Measurements from ENCODE around the gene ACTR5. TPM values are rescaled to one million over a fixed set of nuclear protein-coding genes. Genes with fewer than 3 reads are reported as not detected.
"Not testable (repeated sequence)": the region's sequence is repeated elsewhere in the genome, so short reads cannot be mapped to it uniquely, and the experiment has no call there.

The ACTR5 gene
- total RNA-seq, 1 experiment from 2014 or later: 4.5 TPM

DNA sequence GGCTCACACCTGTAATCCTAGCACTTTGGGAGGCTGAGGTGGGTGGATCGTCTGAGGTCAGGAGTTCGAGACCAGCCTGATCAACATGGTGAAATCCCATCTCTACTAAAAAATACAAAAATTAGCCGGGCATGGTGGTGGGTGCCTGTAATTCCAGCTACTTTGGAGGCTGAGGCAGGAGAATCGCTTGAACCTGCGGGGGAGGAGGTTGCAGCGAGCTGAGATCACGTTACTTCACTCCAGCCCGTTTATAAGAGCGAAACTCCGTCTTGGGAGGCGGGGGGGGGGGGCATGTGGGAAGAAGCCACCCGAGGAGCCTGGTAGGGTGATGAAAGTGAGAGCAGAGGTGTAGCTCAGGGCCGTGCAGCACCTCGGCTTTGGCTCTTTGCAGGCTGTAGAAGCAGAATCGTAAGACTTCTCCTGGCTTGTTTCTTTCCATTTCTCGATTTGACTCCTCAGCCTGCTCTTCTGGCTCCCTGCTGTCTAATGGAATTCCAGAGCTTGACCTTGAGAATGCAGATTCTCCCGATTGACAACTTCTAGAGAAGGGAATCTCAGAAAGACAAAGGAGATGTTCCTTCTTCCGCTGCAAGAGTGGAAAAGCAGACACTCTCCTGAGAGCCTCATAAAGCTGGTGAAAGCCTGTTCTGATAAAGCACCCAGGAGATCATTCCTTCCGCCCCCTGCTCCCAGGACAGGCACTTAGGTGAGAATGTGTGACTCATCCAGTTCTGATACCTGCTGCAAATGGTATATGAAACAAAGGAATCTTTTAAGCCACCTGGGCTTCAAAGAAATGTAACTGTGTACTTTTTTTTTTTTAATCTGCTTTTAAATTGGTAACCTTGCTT is 31.2 kb downstream of the ACTR5 start:
- Histone ChIP-seq H3K9ac (ENCODE audit: low read length) (no peak overlapping the region), H3K4me3 (ENCODE audit: low read length) (no peak overlapping the region), H3K79me2 (ENCODE audit: low read length) (no peaks in the 10 kb centered on the region), H3K4me2 (ENCODE audit: low read depth, low read length, poor library complexity, severe bottlenecking) (no peak overlapping the region), H3K9me3 (ENCODE audit: low read length) (no peaks in the 10 kb centered on the region), H2AFZ (ENCODE audit: low read length) (no peak overlapping the region), H3K36me3 (ENCODE audit: insufficient read depth, low read length) (0 out of 2 replicates have a peak, but pooled peaks cover 2% of the 10 kb centered on the region), H3K9me2 (replicated peaks; ENCODE audit: insufficient read depth, low read length) (no peaks in the 10 kb centered on the region), H3K4me1 (ENCODE audit: low read length) (peaks cover under 1% of the 10 kb centered on the region; the same call in 1 of the 2 replicates), H3K27me3 (ENCODE audit: low read length) (no peaks in the 10 kb centered on the region), H4K20me1 (ENCODE audit: insufficient read depth, low read depth, low read length) (no peaks in the 10 kb centered on the region), H3K27ac (ENCODE audit: low read length) (no peak overlapping the region)
- DNase-seq: no peak

DNA sequence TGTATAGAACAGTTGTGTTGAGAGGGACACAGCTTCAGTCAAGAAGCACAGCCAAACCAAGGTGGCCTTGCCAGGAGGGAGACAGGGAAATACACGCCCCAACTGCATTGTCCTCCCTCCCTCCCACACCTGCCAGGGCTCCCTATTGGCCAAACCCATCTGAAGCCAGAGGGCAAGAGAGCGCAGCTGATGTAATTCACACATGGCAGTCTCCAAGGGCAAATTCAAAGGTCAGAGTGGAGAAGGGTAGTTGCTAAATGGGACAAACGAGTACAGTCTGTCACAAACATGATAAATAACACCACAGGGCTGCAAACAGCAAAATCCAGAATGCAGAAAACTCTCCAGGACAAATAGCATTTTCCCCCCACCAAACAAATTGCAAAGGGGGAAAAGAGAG is 34.0 kb downstream of the ACTR5 start:
- Histone ChIP-seq H3K4me2 (ENCODE audit: low read depth, low read length, poor library complexity, severe bottlenecking) (no peak overlapping the region), H4K20me1 (ENCODE audit: insufficient read depth, low read depth, low read length) (no peaks in the 10 kb centered on the region), H3K27ac (ENCODE audit: low read length) (no peak overlapping the region), H2AFZ (ENCODE audit: low read length) (no peak overlapping the region), H3K79me2 (ENCODE audit: low read length) (no peaks in the 10 kb centered on the region), H3K4me3 (ENCODE audit: low read length) (no peak overlapping the region), H3K9me3 (ENCODE audit: low read length) (no peaks in the 10 kb centered on the region), H3K9me2 (replicated peaks; ENCODE audit: insufficient read depth, low read length) (no peaks in the 10 kb centered on the region), H3K36me3 (ENCODE audit: insufficient read depth, low read length) (no peaks in the 10 kb centered on the region), H3K4me1 (ENCODE audit: low read length) (no peaks in the 10 kb centered on the region), H3K9ac (ENCODE audit: low read length) (no peak overlapping the region), H3K27me3 (ENCODE audit: low read length) (no peaks in the 10 kb centered on the region)
- no peak for DNase-seq

DNA sequence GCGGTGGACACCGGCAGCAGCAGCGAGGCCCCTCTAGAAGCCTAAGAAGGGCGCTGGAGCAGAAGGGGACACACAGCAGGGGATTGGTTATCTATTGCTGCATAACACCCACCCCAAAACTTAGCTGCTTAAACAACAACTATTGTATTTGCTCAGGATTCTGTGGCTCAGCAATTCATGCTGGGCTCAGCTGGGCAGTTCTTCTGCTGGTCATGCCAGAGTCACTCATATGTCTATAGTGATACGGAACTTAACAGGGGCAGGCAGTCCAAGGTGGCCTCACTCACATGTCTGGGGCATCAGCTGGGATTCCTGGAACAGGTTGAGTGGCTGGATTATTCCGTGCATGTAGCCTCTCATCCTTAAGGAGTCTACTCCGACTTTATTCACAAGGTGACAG is 39.6 kb downstream of the ACTR5 start:
- Histone ChIP-seq H3K4me3 (ENCODE audit: low read length) (no peak overlapping the region), H3K4me2 (ENCODE audit: low read depth, low read length, poor library complexity, severe bottlenecking) (no peak overlapping the region), H3K27ac (ENCODE audit: low read length) (no peak overlapping the region), H4K20me1 (ENCODE audit: insufficient read depth, low read depth, low read length) (no peaks in the 10 kb centered on the region), H3K9ac (ENCODE audit: low read length) (no peak overlapping the region), H3K79me2 (ENCODE audit: low read length) (no peaks in the 10 kb centered on the region), H3K9me3 (ENCODE audit: low read length) (no peaks in the 10 kb centered on the region), H3K36me3 (ENCODE audit: insufficient read depth, low read length) (no peaks in the 10 kb centered on the region), H3K27me3 (ENCODE audit: low read length) (no peaks in the 10 kb centered on the region), H3K9me2 (replicated peaks; ENCODE audit: insufficient read depth, low read length) (no peaks in the 10 kb centered on the region), H3K4me1 (ENCODE audit: low read length) (no peaks in the 10 kb centered on the region), H2AFZ (ENCODE audit: low read length) (no peak overlapping the region)
- no peak for DNase-seq

DNA sequence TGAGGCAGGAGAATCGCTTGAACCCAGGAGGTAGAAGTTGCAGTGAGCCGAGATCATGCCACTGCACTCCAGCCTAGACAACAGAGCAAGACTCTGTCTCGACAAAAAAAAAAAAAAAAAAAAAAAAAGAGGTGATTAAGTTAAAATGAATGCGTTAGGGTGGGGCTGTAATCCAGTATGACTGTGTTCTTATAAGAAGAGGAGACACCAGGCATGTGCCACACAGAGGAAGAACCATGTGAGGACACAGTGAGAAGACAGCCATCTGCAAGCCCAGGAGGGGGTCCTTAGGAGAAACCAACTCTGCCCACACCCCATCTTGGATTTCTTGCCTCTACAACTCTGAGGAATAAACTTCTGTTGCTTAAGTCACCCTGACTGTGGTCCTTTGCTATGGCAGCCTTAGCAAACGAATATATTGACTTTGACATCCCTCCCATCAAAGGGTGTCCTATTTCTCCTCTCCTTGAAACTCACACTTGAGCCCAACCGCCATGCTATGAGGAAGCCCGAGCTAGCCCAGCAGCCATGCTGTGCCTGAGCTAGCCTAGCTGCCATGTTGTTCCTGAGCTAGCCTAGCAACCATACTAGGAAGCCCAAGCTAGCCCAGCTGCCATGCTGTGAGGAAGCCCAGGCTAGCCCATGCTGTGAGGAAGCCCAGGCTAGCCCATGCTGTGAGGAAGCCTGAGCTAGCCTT is 41.4 kb downstream of the ACTR5 start:
- Histone ChIP-seq H3K9ac (ENCODE audit: low read length) (no peak overlapping the region), H2AFZ (ENCODE audit: low read length) (no peak overlapping the region), H3K27me3 (ENCODE audit: low read length) (no peaks in the 10 kb centered on the region), H3K4me2 (ENCODE audit: low read depth, low read length, poor library complexity, severe bottlenecking) (no peak overlapping the region), H3K9me3 (ENCODE audit: low read length) (no peaks in the 10 kb centered on the region), H3K4me3 (ENCODE audit: low read length) (no peak overlapping the region), H4K20me1 (ENCODE audit: insufficient read depth, low read depth, low read length) (no peaks in the 10 kb centered on the region), H3K79me2 (ENCODE audit: low read length) (no peaks in the 10 kb centered on the region), H3K27ac (ENCODE audit: low read length) (no peak overlapping the region), H3K36me3 (ENCODE audit: insufficient read depth, low read length) (no peaks in the 10 kb centered on the region), H3K9me2 (replicated peaks; ENCODE audit: insufficient read depth, low read length) (no peaks in the 10 kb centered on the region), H3K4me1 (ENCODE audit: low read length) (no peaks in the 10 kb centered on the region)
- no peak for DNase-seq

DNA sequence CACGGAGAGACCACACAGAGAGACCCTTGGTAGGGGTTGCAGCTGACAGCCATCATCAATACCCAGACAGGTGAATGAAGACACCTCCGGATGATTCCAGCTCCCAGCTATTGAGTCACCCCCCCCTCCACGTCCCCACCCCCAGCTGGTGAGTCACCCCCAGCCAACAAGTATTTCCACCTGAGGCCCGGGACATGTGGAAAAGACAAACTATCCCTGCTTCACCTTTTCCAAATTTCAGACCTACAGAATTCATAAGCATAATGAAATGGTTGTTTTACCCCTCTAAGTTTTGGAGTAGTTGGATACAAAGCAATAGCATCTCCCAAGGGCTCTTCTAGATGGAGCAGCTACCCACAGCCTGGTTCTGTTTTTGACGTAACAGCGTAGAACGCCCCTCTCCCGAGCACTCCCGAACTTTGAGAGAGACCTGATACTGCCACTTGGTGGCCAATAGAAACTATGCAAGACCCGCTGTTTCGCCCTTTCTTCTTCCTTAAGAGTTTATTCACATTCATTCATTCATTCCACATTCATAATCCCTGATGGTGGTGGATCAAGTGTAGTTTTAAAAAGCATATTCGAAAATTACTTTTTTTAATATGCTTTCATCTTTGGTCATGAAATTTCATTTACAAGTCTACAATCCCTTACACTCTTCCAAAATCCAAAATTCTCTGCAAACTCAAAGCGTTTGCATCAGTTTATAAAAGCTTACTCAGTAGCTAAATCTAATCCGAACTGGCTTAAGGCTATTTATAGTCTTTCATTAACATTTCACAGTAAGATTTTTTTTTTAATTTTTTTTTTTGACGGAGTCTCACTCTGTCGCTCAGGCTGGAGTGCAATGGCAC is 42.2 kb downstream of the ACTR5 start:
- H3K36me3 ChIP-seq (ENCODE audit: insufficient read depth, low read length): no peaks in the 10 kb centered on the region
- no peaks in the 10 kb centered on the region for H3K79me2 ChIP-seq (ENCODE audit: low read length)
- H3K27ac ChIP-seq (ENCODE audit: low read length): no peak overlapping the region
- H4K20me1 ChIP-seq (ENCODE audit: insufficient read depth, low read depth, low read length): no peaks in the 10 kb centered on the region
- H2AFZ ChIP-seq (ENCODE audit: low read length): no peak overlapping the region
- no peaks in the 10 kb centered on the region for H3K9me3 ChIP-seq (ENCODE audit: low read length)
- no peaks in the 10 kb centered on the region for H3K9me2 ChIP-seq (replicated peaks; ENCODE audit: insufficient read depth, low read length)
- H3K4me1 ChIP-seq (ENCODE audit: low read length): no peaks in the 10 kb centered on the region
- H3K27me3 ChIP-seq (ENCODE audit: low read length): no peaks in the 10 kb centered on the region
- H3K4me2 ChIP-seq (ENCODE audit: low read depth, low read length, poor library complexity, severe bottlenecking): no peak overlapping the region
- peak; percentile 59 for DNase-seq
- no peak overlapping the region for H3K9ac ChIP-seq (ENCODE audit: low read length)
- H3K4me3 ChIP-seq (ENCODE audit: low read length): no peak overlapping the region

DNA sequence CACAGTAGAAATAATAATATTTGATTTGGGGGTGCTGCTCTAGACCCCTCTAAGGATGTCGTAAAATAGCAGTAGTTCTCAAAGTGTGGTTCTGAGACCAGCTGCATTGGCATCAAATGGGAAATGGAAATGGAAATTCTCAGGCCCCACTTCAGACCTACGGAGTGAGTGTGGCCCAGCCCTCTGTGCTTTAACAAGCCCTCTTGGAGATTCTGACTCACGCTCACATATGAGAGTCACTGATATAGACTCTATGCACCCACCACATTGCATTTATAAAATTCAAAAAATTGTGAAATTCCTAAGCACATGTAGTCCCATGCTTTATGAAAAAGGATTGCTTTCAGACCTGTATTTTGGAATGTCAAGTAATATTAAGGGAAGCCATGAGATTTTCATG is 43.0 kb downstream of the ACTR5 start:
- H3K9me2 ChIP-seq (replicated peaks; ENCODE audit: insufficient read depth, low read length): no peaks in the 10 kb centered on the region
- no peak for DNase-seq
- no peak overlapping the region for H3K27ac ChIP-seq (ENCODE audit: low read length)
- H2AFZ ChIP-seq (ENCODE audit: low read length): no peak overlapping the region
- no peak overlapping the region for H3K9ac ChIP-seq (ENCODE audit: low read length)
- H3K79me2 ChIP-seq (ENCODE audit: low read length): no peaks in the 10 kb centered on the region
- no peak overlapping the region for H3K4me2 ChIP-seq (ENCODE audit: low read depth, low read length, poor library complexity, severe bottlenecking)
- no peaks in the 10 kb centered on the region for H4K20me1 ChIP-seq (ENCODE audit: insufficient read depth, low read depth, low read length)
- H3K4me1 ChIP-seq (ENCODE audit: low read length): no peaks in the 10 kb centered on the region
- H3K4me3 ChIP-seq (ENCODE audit: low read length): no peak overlapping the region
- no peaks in the 10 kb centered on the region for H3K9me3 ChIP-seq (ENCODE audit: low read length)
- H3K36me3 ChIP-seq (ENCODE audit: insufficient read depth, low read length): no peaks in the 10 kb centered on the region
- no peaks in the 10 kb centered on the region for H3K27me3 ChIP-seq (ENCODE audit: low read length)

DNA sequence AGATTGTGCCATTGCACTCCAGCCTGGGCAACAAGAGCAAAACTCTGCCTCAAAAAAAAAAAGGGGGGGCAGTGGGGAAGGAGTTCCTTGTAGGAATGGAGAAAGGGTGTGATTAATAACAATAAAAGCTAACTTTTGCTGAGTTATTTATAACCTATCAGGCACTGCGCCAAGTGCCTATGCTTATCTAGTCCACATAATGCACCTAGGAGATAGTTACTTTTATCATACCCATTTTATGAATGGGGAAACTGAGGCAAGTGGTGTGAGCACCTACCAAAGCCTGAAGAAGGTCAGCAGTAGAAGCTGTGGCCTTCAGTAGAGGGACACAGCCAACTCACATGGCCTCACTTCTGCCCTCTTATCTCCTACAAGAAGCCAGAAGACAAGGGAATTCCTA is 43.7 kb downstream of the ACTR5 start:
- Histone ChIP-seq H4K20me1 (ENCODE audit: insufficient read depth, low read depth, low read length) (no peaks in the 10 kb centered on the region), H3K27me3 (ENCODE audit: low read length) (no peaks in the 10 kb centered on the region), H3K9me2 (replicated peaks; ENCODE audit: insufficient read depth, low read length) (no peaks in the 10 kb centered on the region), H3K4me3 (ENCODE audit: low read length) (no peak overlapping the region), H2AFZ (ENCODE audit: low read length) (no peak overlapping the region), H3K9ac (ENCODE audit: low read length) (no peak overlapping the region), H3K36me3 (ENCODE audit: insufficient read depth, low read length) (no peaks in the 10 kb centered on the region), H3K4me1 (ENCODE audit: low read length) (no peaks in the 10 kb centered on the region), H3K9me3 (ENCODE audit: low read length) (no peaks in the 10 kb centered on the region), H3K4me2 (ENCODE audit: low read depth, low read length, poor library complexity, severe bottlenecking) (no peak overlapping the region), H3K27ac (ENCODE audit: low read length) (no peak overlapping the region), H3K79me2 (ENCODE audit: low read length) (no peaks in the 10 kb centered on the region)
- no peak for DNase-seq

DNA sequence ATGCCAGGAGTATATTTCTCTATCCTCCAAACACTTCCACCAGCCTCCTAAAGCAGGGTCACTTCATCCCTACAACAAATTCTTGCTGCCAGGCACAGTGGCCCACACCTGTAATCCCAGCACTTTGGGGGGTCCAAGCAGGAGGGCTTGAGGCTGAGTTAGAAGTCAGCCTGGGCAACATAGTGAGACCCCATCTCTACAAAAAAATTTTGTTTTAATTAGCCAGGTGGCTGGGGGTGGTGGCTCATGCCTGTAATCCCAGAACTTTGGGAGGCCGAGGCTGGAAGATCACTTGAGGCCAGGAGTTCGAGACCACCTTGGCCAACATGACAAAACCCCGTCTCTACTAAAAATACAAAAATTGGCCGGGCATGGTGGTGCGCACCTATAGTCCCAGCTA is 45.8 kb downstream of the ACTR5 start:
- not testable (repeated sequence) for H3K9me3 ChIP-seq (ENCODE audit: low read length)

More for the DNA sequence above, 45.8 kb downstream of the ACTR5 start:
- not testable (repeated sequence) for H3K79me2 ChIP-seq (ENCODE audit: low read length); H3K4me1 ChIP-seq (ENCODE audit: low read length); H3K36me3 ChIP-seq (ENCODE audit: insufficient read depth, low read length); H4K20me1 ChIP-seq (ENCODE audit: insufficient read depth, low read depth, low read length); H3K9ac ChIP-seq (ENCODE audit: low read length); H3K27ac ChIP-seq (ENCODE audit: low read length); DNase-seq; H2AFZ ChIP-seq (ENCODE audit: low read length); H3K4me2 ChIP-seq (ENCODE audit: low read depth, low read length, poor library complexity, severe bottlenecking); H3K27me3 ChIP-seq (ENCODE audit: low read length); H3K4me3 ChIP-seq (ENCODE audit: low read length); H3K9me2 ChIP-seq (replicated peaks; ENCODE audit: insufficient read depth, low read length)

All from Karpas-422 (cell line).